Islet of Langerhans (tissue), 1 donor: ENCODE measurements around the gene PTRHD1.
"Not testable (repeated sequence)": the region's sequence is repeated elsewhere in the genome, so short reads cannot be mapped to it uniquely, and the experiment has no call there.

Experiments used
- FAIRE-seq: peaks from one replicate; lab custom pipeline; 2011; peaks lifted over from hg19 to GRCh38; lab: Jason Lieb, UNC

PTRHD1 gene

DNA sequence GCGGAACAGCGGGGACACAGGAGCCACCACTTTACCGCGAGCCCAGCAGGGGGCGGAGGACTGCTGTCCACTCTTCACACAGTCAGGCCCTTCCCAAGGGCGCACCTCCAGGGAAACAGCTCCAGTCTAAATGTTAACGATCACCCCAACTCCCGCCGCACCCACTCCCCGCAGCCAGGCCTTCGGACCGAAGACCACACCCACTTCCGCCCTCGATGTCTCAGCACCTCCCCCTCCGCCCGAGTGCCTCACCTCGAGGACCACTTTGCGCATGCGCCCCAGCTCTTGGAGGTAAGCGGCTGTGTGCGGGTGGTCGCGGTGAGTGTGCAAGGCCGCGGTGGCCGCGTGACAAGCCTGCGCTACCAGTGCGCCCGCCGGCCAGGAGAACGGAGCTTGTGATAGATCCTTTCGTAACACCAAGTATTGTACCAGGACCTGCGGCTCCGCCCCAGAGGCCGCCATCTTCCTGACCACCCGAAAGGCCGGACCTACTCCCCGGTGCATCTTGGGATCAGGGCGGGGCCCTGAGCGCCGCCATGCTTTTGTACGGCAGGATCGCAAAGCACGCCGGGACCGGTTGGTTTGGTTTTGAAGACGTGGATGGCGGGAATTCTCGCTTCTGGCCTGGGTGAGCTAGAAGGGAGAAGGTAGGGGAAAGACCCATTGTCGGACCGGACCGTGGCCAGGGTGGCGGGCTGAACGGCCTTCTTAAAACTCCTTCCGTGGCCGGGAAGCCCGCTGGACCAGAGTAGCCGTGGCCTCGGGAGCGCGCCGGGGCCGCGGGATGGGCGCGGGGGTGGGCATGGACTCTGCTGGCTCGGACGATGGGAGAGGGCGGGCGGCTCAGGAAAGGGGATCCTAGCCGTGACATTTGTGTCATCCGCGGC is at the start of gene PTRHD1, which contains the start of gene CENPO:
PTRHD1 (minus strand) TSS at position 518 of the 887 bp plus-strand sequence; CDS start at position 504, 14 bp downstream.
CENPO (plus strand) TSS at position 552 of the 887 bp plus-strand sequence. CDS start 495 bp downstream, outside the sequence.
- no peak for FAIRE-seq

DNA sequence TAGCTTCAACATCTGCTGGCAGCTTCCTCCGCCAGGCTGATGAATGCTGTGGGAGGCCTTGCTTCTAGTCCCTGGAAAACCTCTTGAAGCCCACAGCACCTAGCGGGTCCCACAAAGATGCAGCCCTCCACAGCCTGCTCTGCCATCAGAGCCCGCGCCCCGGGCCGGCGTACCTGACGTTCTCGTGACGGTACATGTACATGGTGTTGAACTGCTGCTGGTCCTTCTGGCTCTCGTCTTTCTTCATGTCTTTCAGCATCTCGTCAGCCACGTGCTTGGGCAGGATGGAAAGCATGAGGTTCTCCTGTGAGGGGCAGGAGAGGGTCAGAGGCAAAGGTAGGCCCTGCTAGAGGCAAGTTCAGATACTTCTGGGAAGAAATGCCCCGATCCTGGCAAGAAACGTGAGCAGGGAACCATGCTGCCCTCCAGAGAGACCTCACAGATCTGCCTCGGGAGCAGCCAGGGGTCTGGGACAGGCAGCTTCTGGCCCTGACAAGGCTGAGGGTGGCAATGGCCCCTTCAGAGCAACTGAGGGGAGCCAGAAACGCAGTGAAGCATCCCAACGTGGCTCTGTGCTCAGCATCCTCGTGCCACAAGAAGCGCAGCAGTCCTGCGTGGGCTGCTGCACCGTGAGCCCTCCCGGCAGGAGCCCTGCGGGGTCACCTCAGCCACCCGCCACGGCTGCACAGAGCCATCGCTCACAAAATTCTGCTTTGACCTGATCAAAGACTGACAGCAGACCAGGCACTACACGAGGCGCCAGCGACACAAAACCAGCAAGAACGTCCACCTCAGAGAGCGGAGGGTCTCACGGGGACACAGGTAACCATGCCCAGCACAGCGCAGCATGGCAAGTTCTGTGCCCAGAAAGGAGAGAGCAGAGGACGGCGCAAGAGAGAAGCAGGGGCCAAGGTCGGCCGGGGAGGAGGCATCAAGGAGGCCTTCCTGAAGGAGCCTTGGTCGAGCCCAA is 49.2 kb upstream of the PTRHD1 start:
- FAIRE-seq = no peak

GRCh38 chr2:24840962-24841945 is 48.1 kb upstream of the PTRHD1 start:
- no peak for FAIRE-seq

DNA sequence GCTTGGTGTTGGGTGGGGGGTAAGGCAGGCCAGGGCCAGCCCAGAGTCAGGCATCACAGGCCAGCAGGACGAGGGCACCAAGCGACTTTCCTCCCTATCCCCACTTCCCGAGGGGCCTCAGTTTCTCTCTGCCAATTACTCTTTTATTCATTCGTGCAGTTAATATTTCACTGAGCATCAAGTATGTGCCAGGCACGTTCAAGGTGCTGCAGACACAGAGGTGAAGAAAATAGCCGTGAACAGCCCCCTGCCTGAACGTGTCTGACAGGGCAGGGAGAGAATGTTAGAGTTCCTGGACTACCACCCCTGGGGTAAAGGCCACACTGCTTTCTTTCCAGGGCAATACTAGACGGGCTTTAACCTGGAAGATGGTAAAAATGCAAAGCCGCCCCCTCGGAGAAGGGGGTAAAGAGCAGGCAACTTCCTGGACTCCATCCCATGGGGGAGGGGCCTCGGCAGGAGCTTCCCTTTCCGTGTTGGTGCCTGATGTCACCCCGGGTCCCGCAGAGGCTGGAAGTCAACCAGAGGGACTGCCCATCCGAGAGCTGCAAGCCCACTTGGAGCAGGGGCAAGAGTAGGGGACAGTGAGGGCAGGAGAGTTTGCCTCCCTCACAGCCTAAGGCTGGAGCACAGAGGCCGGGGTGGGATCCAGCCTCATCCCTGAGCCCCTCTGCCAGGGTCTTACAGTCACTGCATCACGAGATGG is 47.1 kb upstream of the PTRHD1 start:
- FAIRE-seq = no peak

DNA sequence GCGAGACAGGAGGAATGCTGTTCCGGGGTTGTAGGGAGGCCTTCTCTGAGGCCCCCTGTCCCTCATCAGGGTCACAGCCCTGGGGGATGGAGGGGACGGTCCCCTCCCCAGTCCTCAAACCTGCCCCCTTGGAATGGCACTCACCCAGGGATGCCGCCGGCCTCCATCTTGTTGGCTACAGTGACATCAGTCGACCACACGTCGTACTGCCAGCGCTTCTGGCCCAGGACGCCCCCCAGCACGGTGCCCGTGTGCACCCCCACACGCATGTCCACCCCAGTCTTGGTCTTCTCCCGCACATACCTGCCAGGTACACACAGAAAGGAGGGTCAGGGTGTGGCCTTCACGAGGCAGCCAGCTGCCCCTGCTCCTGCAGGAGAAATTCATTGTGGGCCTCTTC is 46.5 kb upstream of the PTRHD1 start:
- no peak for FAIRE-seq

DNA sequence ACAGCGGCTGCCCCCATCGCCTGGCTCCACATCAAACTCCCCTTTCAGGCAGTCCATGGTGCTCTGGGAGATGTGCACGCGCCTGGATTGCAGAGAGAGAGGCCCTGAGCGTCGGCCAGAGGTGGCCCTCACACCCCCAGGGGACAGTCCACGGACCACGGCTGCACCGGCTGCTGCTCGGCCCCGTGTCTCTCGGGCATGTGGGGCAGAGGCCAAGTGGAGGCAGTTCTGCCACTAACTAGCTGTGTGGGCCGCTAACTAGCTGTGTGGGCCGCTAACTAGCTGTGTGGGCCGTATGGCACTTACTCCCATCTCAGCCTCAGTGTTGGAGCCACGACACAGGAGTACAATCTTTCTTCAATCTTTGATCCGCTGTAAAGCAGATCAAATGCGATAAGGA is 45.4 kb upstream of the PTRHD1 start:
- FAIRE-seq = no peak

DNA sequence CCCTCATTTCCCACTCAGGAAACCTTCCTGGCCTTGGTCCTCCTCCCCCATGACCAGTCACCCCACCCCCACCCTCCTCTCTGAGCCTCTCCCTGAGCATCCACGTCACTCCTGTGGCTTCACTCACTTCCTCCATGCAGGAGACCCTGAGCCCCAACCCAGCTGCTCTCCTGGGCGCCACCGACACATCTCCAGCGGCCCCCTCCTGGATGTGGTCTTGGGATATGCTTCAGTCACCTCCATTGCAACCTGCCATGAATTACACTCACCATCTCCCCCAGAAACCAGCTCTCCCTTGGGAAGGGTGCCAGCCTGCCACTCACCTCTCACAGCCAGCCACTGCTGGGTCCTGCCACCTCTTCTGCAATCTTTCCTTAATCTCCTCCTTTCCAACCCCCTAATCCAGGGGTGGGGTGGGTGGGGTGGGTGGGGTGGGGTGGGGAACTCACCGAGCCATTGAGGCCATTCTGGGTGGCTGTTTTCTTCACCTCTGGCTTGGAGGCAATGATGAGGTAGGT is 44.9 kb upstream of the PTRHD1 start:
- no peak for FAIRE-seq

GRCh38 chr2:24836706-24837105 is 43.5 kb upstream of the PTRHD1 start:
- FAIRE-seq = no peak

- FAIRE-seq = no peak
Measured at GRCh38 chr2:24836206-24836605, 43.0 kb upstream of the PTRHD1 start.

GRCh38 chr2:24835411-24835810 is 42.2 kb upstream of the PTRHD1 start:
- FAIRE-seq = not testable (repeated sequence)

- FAIRE-seq = no peak
Measured at GRCh38 chr2:24834733-24835395, 41.7 kb upstream of the PTRHD1 start.

- FAIRE-seq = no peak
Measured at GRCh38 chr2:24833821-24834732, 40.9 kb upstream of the PTRHD1 start.

GRCh38 chr2:24832931-24833701 is 39.9 kb upstream of the PTRHD1 start:
- FAIRE-seq = no peak

GRCh38 chr2:24832521-24832920 is 39.3 kb upstream of the PTRHD1 start:
- no peak for FAIRE-seq

DNA sequence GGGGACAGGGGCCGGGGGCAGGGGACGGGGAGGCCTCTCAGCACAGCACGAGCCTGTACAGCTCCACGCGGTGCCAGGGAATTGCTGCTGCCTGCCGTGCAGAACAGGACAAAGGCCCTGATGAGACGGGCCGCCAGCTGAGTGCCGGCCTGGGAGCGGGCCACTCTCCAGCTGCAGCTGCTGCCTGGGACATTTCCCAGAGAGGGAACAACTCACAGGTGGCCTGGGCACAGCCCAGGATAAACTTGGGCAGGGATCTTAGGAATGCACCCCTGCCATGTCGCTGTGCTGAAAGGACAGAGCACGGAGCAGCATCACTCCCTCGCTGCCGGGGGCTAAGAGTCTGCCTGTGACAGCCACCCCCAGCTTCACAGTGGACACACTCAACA is 38.9 kb upstream of the PTRHD1 start:
- FAIRE-seq = no peak

- FAIRE-seq = no peak
Measured at GRCh38 chr2:24831221-24832072, 38.3 kb upstream of the PTRHD1 start.

DNA sequence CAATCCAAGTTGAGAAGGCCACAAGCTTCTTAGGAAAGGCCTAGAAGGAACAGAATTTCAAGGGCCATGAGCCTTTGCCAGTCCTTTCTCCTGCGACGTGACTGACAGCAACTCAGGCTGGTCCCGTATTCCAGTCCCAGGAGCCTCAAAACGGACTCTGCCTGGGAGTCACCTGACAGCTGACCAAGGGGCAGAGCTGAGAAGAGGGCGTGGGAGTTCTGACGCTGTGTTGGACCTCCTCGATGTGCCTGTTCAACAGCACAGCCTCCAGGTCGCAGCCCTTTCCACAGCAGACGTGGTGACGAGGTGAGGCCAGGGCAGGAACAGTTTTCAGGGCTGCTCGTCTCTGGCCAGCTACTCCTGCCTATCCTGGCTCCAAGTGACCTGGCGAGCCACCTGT is 37.6 kb upstream of the PTRHD1 start:
- FAIRE-seq = no peak
